Hypothalamus (tissue), 51 donors: ENCODE data around the gene DGKZ.
A peak's percentile ranks its signal among the peaks of the same experiment; 100 is the strongest.
"Not testable (repeated sequence)": the region's sequence is repeated elsewhere in the genome, so short reads cannot be mapped to it uniquely, and the experiment has no call there.

ENCODE experiments used
- DNase-seq, 51 donors: peaks; one replicate each; lab custom pipeline; 2025; lab: John Stamatoyannopoulos, UW

Gene DGKZ, protein sequence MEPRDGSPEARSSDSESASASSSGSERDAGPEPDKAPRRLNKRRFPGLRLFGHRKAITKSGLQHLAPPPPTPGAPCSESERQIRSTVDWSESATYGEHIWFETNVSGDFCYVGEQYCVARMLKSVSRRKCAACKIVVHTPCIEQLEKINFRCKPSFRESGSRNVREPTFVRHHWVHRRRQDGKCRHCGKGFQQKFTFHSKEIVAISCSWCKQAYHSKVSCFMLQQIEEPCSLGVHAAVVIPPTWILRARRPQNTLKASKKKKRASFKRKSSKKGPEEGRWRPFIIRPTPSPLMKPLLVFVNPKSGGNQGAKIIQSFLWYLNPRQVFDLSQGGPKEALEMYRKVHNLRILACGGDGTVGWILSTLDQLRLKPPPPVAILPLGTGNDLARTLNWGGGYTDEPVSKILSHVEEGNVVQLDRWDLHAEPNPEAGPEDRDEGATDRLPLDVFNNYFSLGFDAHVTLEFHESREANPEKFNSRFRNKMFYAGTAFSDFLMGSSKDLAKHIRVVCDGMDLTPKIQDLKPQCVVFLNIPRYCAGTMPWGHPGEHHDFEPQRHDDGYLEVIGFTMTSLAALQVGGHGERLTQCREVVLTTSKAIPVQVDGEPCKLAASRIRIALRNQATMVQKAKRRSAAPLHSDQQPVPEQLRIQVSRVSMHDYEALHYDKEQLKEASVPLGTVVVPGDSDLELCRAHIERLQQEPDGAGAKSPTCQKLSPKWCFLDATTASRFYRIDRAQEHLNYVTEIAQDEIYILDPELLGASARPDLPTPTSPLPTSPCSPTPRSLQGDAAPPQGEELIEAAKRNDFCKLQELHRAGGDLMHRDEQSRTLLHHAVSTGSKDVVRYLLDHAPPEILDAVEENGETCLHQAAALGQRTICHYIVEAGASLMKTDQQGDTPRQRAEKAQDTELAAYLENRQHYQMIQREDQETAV

GRCh38 chr11:46346886-46347636 lies at the start of gene DGKZ:
Gene DGKZ (plus strand): TSS chr11:46347463. CDS start chr11:46347660, 197 bp downstream.
- peak in 49 of 51 donors; percentile 42 to 93 (median 78) for DNase-seq

- no peak for DNase-seq
These were observed 48.4 kb upstream of the DGKZ start for GRCh38 chr11:46298699-46299433.

- no peak for DNase-seq
These were observed 47.8 kb upstream of the DGKZ start for GRCh38 chr11:46299451-46299961.

DNA sequence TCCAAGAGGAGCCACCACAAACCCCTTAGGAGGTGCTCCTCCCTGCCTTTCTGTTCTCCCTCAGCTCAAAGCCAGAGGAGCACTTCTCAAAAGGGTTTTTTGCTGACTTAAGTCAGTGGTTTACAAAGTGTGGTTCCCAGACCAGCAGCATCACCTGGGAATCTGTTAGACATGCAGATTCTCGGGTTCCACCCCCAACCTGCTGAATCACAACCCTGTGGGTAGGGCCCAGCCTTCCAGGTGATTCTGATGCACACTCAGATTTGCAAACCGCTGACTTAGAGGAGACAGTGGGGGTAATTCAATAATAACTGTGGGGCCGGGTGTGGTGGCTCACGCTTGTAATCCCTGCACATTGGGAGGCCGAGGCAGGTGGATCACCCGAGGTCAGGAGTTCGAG lies 47.0 kb upstream of the DGKZ start:
- no peak for DNase-seq

- no peak for DNase-seq
These were observed 44.4 kb upstream of the DGKZ start for GRCh38 chr11:46302866-46303265.

GRCh38 chr11:46304036-46304435 lies 43.2 kb upstream of the DGKZ start:
- DNase-seq: not testable (repeated sequence)

DNA sequence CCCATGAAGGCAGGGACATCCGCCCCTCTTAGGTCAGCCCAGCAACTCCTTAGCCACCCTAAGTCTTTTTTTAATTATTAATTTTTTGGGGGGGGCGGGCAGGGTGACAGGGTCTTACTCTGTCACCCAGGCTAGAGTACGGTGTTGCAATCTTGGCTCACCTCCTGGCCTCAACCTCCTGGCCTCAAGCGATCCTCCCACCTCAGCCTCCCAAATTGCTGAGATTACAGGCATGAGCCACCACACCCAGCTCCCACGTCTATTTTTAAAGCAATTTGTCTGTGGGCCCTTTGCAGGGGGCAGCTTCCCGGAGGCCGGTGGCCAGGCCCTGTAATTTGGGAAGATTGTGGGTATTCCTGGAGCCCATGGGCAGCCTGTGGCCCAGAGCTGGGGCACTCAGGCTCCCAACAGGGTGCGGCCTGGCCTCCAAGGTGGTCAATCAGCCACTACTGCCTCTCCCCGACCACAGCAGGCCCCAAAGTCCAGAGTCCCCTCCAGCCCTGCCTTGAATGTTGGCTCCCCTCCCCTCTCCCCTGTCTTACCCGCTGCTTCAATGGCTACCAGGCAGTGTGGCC lies 42.6 kb upstream of the DGKZ start:
- DNase-seq: no peak

DNA sequence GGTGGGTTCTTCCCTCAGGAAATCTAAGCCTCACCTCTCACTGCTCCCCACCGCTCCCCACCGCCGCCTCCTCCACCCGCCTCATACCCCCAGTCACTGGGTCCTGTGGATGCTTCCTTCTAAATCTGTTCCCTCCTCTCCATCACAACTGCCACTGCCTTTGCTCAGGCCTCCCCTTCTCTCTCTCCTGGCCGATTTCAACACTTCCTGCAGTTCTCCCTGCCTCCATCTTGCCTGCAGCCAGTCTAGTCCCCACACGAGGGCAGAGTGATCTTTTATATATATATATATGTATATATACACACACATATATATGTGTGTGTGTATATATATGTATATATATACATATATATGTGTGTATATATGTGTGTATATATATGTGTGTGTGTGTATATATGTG lies 42.0 kb upstream of the DGKZ start:
- DNase-seq: no peak

DNA sequence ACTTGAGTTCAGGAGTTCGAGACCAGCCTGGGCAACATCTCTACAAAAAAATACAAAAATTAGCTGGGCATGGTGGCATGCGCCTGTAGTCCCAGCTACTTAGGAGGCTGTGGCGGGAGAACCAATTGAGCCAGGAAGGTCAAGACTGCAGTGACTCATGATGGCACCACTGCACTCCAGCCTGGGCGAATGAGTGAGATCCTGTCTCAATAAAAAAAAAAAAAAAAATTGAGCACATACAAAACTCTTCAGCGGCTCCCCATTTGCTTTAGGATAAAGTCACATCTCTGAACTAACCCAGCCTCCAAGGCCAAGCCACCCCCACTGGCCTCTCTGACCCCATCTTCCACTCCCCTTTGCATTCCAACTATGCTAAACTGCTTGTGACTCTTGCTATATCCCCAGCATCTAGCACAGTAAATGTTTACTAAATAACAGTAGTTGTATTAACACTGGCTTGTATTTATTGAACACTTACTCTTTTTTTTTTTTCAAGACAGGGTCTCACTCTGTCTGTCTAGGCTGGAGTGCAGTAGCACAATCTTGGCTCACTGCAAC lies 40.9 kb upstream of the DGKZ start:
- no peak for DNase-seq

DNA sequence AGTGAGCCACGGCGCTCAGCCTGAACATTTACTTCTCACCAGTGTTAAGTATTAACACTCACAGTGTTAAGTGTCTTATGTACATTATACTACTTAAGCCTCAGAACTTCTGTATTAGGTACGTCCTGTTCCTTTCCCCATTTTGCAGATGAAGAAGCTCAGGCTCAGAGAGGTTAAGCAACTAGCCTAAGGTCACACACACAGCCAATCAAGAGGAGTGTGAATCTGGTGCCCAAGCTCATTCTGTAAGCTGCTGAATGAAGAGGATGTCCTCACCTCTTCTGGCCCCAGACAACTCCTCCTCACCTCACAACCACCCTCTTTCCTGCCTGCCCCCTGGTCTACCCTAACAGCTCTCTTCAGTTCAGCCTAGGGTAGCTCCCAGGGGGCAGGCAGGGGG lies 39.9 kb upstream of the DGKZ start:
- DNase-seq: no peak

GRCh38 chr11:46307785-46308341 lies 39.4 kb upstream of the DGKZ start:
- DNase-seq: no peak

GRCh38 chr11:46308631-46309419 lies 38.4 kb upstream of the DGKZ start:
- DNase-seq: peak in 38 of 51 donors; percentile 6 to 78 (median 44)

- DNase-seq: no peak
These were observed 37.4 kb upstream of the DGKZ start for GRCh38 chr11:46309814-46310259.

DNA sequence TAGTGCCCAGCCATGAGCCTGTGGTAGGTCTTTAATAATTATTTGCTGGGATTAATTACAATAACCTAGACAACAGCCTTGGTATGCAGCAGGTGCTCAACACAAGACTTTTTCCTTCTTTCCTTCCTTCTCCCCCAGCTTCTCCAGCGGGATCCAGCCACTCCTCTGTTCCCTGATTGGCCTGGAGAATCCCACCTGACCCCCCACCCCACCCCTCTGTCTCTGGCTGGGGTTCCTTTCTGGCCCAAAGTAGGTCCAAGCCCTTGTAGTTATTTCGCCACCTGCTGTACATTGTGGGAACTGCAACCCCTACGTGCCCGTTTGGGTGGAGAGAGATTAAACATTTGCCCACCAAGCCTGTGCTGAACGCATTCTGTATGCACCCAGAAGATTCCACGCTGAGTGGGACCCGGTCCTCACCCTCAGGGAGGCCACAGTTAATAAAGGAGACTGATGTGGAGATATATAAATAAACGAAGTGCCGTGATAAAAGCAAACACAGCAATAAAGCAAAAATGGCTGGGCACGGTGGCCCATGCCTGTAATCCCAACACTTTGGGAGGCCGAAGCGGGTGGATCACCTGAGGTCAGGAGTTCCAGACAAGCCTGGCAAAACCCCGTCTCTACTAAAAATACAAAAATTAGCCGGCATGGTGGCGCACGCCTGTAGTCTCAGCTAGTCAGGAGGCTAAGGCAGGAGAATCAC lies 32.1 kb upstream of the DGKZ start:
- DNase-seq: peak in 24 of 51 donors; percentile 10 to 51 (median 26)

DNA sequence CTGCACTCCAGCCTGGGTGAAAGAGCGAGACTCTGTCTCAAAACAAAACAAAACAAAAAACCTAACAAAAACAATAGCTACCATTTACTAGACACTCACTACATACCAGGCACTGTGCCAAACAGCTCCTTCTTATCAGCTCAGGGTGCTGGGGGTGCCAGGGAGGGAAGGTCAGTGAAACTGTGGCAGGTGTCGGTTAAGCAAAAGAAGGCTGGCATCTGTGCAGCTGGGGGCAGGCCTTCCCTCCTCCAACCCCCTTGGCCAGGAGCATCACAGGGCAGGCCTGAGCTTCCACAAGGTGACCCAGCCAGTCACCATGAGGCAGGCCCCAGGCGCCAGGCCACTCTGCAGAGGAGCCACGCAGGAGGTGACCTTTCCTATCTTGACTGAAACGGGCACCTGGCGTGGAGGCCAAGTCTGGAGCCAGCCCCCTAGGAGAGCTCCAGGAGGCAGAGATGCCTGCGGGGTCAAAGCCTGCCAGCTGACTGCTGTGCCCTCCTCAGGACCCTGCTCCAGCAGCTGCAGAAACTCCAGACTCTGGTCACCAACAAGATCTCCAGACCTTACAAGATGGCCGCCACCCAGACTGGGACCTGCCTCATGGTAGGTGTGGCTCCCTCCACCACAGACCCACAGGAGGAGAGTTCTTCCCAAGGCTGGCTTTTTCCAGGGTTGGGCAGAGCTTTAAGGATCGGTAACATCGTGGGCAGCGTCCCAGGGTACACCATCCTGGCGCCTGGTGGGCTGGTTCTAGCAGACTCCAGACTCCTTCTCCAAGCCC lies 31.3 kb upstream of the DGKZ start:
- DNase-seq: no peak

DNA sequence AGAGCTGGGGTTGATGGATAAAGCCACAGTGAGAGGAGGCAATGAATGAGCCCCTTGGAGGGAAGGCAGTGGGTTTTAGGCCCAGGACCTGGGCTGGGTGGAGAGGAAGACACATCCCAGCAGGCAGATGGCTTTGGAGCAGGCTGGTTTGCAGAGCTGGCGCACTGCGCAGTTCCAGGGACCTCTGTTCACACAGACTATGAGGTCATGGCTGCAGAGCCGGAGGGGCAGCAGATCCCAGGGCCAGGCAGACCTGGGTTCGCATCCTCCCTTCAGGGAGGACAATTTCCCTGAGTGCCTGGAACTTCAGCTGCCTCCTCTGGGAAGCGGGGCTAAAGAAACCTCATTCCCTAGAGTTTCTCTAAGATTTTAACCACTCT lies 28.2 kb upstream of the DGKZ start:
- DNase-seq: no peak

DNA sequence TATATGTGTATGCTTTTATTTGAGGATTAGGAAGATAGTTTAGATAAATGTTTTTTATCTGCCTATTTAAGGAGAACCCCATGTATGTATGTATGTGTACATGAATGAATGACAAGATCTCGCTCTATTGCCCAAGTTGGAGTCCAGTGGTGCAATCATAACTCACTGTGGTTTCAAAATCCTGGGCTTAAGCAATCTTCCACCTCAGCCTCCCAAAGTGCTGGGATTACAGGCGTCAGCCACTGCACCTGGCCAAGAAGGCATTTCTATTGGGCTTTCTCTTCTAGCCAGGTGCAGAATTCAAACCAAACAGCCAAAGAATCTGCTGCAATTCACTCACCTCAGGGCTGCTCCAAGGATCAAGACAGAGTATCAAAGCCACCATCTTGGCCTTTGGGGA lies 25.5 kb upstream of the DGKZ start:
- no peak for DNase-seq
